Gastrocnemius medialis (tissue), 4 donors: Measurements from ENCODE around the gene ZNF341.

ENCODE experiments used
- POLR2A ChIP-seq, 2 donors: fragments of 450-650 bp; IDR thresholded peaks; one replicate each; pipeline ENCODE4 v1.6.1; 2017; ENCODE audit warnings: antibody characterized with exemption in 2 of 2, mild to moderate bottlenecking in 2 of 2, moderate library complexity in 2 of 2
- TF ChIP-seq, protein P1 (sequence below), 5 experiments: fragments of 450-650 bp in 3 of 5; fragments of 200-600 bp in 2 of 5; sonication (generic) in 2 of 5; IDR thresholded peaks in 4 of 5; conservative IDR thresholded peaks in 1 of 5; 1 replicate in 4 of 5; 2 replicates in 1 of 5; pipeline ENCODE4 v1.5.1; 2016 to 2019; ENCODE audit warnings: antibody characterized with exemption in 5 of 5, mild to moderate bottlenecking in 3 of 5, moderate library complexity in 3 of 5

DNA sequence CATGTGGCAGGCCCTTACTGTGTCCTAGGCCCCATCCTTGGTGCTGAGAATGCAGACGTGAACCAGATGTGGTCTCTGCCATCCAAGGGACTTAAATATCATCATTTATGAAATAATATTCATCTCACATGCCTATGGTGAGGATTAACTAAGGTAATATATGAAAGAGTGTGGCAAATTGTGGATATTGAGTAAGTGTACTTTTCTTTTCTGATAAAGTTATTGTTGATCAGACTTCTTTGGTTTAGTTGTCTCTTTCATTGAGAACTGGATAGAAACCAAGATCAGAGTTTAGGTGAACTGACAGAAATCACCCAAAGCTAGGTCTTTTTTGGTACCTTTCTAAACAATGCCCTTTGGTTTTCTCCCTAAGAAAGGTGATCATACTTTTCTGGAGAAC, 84.4 kb downstream of the ZNF341 start:
- TF ChIP-seq, protein P1, sequence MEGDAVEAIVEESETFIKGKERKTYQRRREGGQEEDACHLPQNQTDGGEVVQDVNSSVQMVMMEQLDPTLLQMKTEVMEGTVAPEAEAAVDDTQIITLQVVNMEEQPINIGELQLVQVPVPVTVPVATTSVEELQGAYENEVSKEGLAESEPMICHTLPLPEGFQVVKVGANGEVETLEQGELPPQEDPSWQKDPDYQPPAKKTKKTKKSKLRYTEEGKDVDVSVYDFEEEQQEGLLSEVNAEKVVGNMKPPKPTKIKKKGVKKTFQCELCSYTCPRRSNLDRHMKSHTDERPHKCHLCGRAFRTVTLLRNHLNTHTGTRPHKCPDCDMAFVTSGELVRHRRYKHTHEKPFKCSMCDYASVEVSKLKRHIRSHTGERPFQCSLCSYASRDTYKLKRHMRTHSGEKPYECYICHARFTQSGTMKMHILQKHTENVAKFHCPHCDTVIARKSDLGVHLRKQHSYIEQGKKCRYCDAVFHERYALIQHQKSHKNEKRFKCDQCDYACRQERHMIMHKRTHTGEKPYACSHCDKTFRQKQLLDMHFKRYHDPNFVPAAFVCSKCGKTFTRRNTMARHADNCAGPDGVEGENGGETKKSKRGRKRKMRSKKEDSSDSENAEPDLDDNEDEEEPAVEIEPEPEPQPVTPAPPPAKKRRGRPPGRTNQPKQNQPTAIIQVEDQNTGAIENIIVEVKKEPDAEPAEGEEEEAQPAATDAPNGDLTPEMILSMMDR (IDR thresholded peaks at IDR 0.05 in 4 of 5, conservative IDR thresholded peaks at IDR 0.05 in 1 of 5), result no peak
- TF ChIP-seq POLR2A (IDR thresholded peaks at IDR 0.05), result no peak
